Thymus (tissue), 11 donors: ENCODE measurements around the gene SIGMAR1. TPM values are rescaled to one million over a fixed set of nuclear protein-coding genes. Genes with fewer than 3 reads are reported as not detected.
A peak's percentile ranks its signal among the peaks of the same experiment; 100 is the strongest.
"Not testable (repeated sequence)": the region's sequence is repeated elsewhere in the genome, so short reads cannot be mapped to it uniquely, and the experiment has no call there.

Experiments
- DNase-seq, 9 donors: peaks; one replicate each; pipeline ENCODE4 v3.0.0-alpha.2; 2013; ENCODE audit warnings: low spot score in 9 of 9, low read depth in 6 of 9, missing footprints in 1 of 9
- H3K27ac ChIP-seq, 2 donors: one replicate each; pipeline ENCODE4 v1.5.1; 2013; ENCODE audit warnings: control low read depth in 1 of 2, low read depth in 1 of 2, low read length in 1 of 2, mild to moderate bottlenecking in 1 of 2, moderate library complexity in 1 of 2
- H3K27me3 ChIP-seq, 2 donors: one replicate each; pipeline ENCODE4 v1.5.1; 2013; ENCODE audit warnings: low read length in 1 of 2; ENCODE audit not compliant: control insufficient read depth in 2 of 2, insufficient read depth in 1 of 2
- H3K36me3 ChIP-seq, 2 donors: one replicate each; pipeline ENCODE4 v1.5.1; 2013; ENCODE audit warnings: low read length in 1 of 2, mild to moderate bottlenecking in 1 of 2, moderate library complexity in 1 of 2; ENCODE audit not compliant: control insufficient read depth in 2 of 2, insufficient read depth in 2 of 2
- H3K4me1 ChIP-seq, 2 donors: one replicate each; pipeline ENCODE4 v1.5.1; 2013; ENCODE audit warnings: low read length in 2 of 2; ENCODE audit not compliant: control insufficient read depth in 2 of 2, insufficient read depth in 2 of 2
- H3K4me3 ChIP-seq, 2 donors: one replicate each; pipeline ENCODE4 v1.5.1; 2013; ENCODE audit warnings: low read length in 2 of 2, control low read depth in 1 of 2, mild to moderate bottlenecking in 1 of 2
- H3K9me3 ChIP-seq, 2 donors: one replicate each; pipeline ENCODE4 v1.5.1; 2013; ENCODE audit warnings: low read length in 1 of 2, mild to moderate bottlenecking in 1 of 2; ENCODE audit not compliant: control insufficient read depth in 2 of 2, insufficient read depth in 1 of 2
- WGBS: extraction: QIAGEN DNeasy Blood & Tissue Kit; methylation state at CpG from one replicate; pipeline ENCODE4 v1.1.7; 2013; 5-methylcytosine and 5-hydroxymethylcytosine counted together
- polyA plus RNA-seq: library from polyadenylated mRNA; stranded (reverse); fragments of 200-250 nt; gene quantifications from one replicate; pipeline ENCODE4 v1.2.3, GENCODE V29; 2013
- total RNA-seq: library from RNA; stranded (reverse); fragments of 120-200 nt; gene quantifications from one replicate; pipeline ENCODE4 v1.2.4, GENCODE V29; 2013
- donor health status: healthy.

The SIGMAR1 gene
- total and polyA plus RNA-seq, 2 donors: 21.0 to 24.6 TPM

DNA sequence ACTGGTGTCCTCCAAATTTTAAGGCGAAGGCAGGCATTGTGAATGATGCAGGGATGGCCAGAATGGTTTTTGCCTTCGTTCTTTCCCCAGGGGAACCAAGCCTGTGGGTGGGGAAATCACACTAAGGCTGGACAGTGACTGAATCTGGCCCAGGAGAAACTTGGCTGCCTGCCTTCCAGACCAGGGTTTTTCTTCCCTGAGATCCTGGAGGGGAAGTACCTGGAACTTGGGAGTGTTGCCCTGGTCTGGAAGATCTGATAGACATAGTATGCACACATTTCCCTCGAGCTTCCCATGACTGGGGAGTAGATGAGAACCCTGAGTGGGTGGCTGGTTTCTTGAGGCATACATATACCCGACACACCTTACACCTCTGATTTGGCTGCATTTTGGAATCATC lies 13.7 kb upstream of the SIGMAR1 start:
- H3K4me1 ChIP-seq: peaks cover 6 to 39% of the 10 kb centered on the region in 2 donors
- no peak overlapping the region for H3K27ac ChIP-seq
- no peaks in the 10 kb centered on the region for H3K9me3 ChIP-seq
- no peak overlapping the region for H3K4me3 ChIP-seq
- no peak for DNase-seq
- H3K36me3 ChIP-seq: peaks cover 14 to 35% of the 10 kb centered on the region in 2 donors
- WGBS: 92% methylated on average over 4 of the region's 4 CpGs
- no peaks in the 10 kb centered on the region for H3K27me3 ChIP-seq

DNA sequence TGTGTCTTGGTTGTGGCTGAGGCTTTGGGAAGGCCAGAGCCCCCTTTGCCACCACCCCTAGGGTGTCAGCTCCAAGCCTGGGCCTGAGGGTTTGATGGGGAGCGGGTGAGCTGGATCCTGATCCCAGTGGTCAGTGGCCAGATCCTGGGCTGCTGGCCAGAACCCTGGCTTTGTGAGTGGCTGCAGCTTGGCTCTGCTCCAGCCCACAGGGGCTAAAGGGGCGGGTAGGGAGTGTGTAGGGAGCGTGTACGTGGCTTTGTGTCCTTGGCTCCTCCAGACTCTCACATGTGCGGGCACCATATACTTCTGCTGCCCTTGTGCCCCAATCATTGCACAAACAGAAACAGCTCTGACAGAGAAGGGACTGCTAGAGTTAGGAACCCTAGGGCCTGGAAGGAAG lies 13.2 kb upstream of the SIGMAR1 start:
- Histone ChIP-seq H3K36me3 (peaks cover 14 to 35% of the 10 kb centered on the region in 2 donors), H3K4me3 (no peak overlapping the region), H3K4me1 (peaks cover 9 to 43% of the 10 kb centered on the region in 2 donors), H3K27me3 (no peaks in the 10 kb centered on the region), H3K27ac (peak overlapping the region in 1 of 2 donors; percentile 17), H3K9me3 (no peaks in the 10 kb centered on the region)
- 97% methylated on average over 5 of the region's 5 CpGs for WGBS
- DNase-seq: no peak

DNA sequence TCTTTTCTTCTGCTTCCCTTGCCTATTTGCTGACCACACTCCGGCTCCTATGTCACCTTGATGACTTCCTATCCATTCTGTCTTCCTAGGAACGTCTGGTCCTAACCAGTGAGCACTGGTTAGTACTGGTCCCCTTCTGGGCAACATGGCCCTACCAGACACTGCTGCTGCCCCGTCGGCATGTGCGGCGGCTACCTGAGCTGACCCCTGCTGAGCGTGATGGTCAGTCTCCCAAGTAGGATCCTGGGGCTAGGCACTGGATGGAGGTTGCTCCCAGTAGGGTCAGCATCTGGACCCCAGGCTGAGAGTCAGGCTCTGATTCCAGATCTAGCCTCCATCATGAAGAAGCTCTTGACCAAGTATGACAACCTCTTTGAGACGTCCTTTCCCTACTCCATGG lies 11.1 kb upstream of the SIGMAR1 start:
- H3K27me3 ChIP-seq: no peaks in the 10 kb centered on the region
- WGBS: over 99% methylated on average over 8 of the region's 8 CpGs
- H3K9me3 ChIP-seq: no peaks in the 10 kb centered on the region
- H3K4me3 ChIP-seq: no peak overlapping the region
- no peak for DNase-seq
- H3K27ac ChIP-seq: no peak overlapping the region
- peaks cover 14 to 35% of the 10 kb centered on the region in 2 donors for H3K36me3 ChIP-seq
- H3K4me1 ChIP-seq: peaks cover 9 to 42% of the 10 kb centered on the region in 2 donors

DNA sequence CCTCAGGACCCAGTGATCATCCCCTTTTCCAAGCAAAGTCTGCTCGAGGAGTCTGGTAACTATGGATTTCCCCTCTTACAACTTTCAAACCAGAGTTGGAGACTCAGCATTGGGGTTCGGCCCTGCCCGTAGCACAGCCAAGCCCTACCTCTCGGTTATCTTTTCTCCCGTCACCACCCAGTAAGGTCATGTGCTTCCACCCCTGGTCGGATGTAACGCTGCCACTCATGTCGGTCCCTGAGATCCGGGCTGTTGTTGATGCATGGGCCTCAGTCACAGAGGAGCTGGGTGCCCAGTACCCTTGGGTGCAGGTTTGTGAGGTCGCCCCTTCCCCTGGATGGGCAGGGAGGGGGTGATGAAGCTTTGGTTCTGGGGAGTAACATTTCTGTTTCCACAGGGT lies 10.1 kb upstream of the SIGMAR1 start:
- Histone ChIP-seq H3K27me3 (no peaks in the 10 kb centered on the region), H3K4me3 (peak overlapping the region; percentile 74 to 83), H3K4me1 (peaks cover 9 to 36% of the 10 kb centered on the region in 2 donors), H3K27ac (no peak overlapping the region), H3K36me3 (peaks cover 14 to 35% of the 10 kb centered on the region in 2 donors), H3K9me3 (no peaks in the 10 kb centered on the region)
- no peak for DNase-seq
- 92% methylated on average over 10 of the region's 10 CpGs for WGBS

DNA sequence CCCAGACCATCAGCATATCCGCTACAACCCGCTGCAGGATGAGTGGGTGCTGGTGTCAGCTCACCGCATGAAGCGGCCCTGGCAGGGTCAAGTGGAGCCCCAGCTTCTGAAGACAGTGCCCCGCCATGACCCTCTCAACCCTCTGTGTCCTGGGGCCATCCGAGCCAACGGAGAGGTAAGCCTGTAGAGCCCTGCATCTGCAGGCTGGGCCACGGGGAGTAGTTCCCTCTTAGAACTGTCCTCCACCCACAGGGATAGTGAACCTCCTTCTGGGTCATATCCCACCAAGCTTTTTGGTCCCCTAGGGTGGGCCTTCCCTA lies 9.5 kb upstream of the SIGMAR1 start:
- peaks cover 14 to 35% of the 10 kb centered on the region in 2 donors for H3K36me3 ChIP-seq
- no peak for DNase-seq
- peak overlapping the region; percentile 73 to 89 for H3K27ac ChIP-seq
- peak overlapping the region; percentile 74 to 83 for H3K4me3 ChIP-seq
- no peaks in the 10 kb centered on the region for H3K9me3 ChIP-seq
- WGBS: 1% methylated on average over 8 of the region's 8 CpGs
- peaks cover 9 to 30% of the 10 kb centered on the region in 2 donors for H3K4me1 ChIP-seq
- no peaks in the 10 kb centered on the region for H3K27me3 ChIP-seq

DNA sequence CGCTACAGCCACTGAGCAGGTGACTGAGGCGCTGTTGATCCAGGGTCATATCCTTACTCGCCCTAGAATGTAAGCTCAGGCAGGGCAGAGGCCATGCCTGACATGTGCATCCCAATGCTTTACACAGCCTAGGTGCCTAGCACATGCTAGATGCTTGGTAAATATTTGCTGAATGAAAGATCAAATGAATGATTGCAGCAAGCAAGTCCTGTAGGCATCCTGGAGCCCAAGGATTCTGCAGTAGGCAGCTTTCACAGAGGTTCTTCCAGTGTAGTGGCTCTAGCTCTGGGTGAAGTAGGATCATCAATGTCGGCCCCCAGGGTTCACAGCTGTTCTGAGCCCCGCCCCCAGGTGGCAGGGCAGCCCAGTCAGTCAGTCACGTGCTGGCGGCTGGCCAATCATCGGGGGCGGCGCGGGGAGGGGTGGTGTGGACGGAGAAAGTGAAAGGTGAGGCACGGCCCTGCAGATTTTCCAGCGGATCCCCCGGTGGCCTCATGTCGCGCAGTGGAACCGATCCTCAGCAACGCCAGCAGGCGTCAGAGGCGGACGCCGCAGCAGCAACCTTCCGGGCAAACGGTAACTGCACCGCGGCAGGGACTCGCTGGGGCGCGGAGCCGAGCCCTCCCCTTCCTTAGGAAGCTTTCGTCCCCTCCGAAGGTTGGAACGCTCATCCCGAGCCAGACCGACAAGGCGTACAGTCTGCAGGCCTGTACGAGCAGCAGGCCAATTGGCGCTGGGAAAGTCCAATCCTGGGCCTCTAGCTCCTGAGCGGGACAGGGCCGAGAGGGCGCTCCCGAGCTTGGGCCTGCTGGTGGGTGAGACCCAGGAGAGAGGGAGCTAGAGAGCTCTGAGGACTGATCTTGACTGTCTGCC lies 8.9 kb upstream of the SIGMAR1 start, which contains the start of gene GALT:
GALT (plus strand) TSS at position 465 of the 873 bp plus-strand sequence; CDS start at position 495, 30 bp downstream.
- H3K36me3 ChIP-seq: peaks cover 14 to 35% of the 10 kb centered on the region in 2 donors
- H3K4me1 ChIP-seq: peaks cover 9 to 24% of the 10 kb centered on the region in 2 donors
- WGBS: 6% methylated on average over 43 of the region's 43 CpGs
- H3K4me3 ChIP-seq: peak within 1 kb of the TSS; percentile 74 to 83
- H3K9me3 ChIP-seq: no peaks in the 10 kb centered on the region
- DNase-seq: peak; percentile 77 to 95 (median 90)
- no peaks in the 10 kb centered on the region for H3K27me3 ChIP-seq
- peak within 1 kb of the TSS; percentile 73 to 89 for H3K27ac ChIP-seq

DNA sequence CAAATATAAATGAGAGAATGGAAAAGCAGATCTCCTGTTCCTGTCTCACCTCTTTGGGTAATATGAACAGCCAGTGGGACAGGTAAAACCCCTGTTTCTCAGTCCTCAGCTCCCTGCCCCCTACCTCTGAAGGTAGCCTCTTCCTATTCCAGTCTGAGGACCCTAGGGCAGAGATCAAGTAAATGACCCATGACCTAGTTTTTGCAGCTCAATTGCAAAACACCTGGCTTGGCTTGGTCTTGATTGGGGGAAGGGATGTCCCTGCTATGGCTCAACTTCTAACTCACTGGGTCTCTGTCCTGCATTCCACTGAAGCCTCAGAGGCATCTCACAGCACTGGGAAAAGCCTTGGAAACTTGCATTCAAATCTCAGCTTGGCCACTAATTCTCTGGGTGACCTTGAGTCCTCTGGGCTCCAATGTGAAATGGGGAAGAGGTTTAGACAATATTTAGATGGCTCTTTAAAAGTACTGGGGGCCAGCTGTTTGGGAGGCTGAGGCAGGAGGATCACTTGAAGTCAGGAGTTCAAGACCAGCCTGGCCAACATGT lies 7.3 kb upstream of the SIGMAR1 start:
- Histone ChIP-seq H3K9me3 (no peaks in the 10 kb centered on the region), H3K4me1 (peaks cover 9 to 19% of the 10 kb centered on the region in 2 donors), H3K27ac (no peak overlapping the region), H3K36me3 (peaks cover 14 to 19% of the 10 kb centered on the region in 2 donors), H3K4me3 (no peak overlapping the region), H3K27me3 (no peaks in the 10 kb centered on the region)
- DNase-seq: no peak

DNA sequence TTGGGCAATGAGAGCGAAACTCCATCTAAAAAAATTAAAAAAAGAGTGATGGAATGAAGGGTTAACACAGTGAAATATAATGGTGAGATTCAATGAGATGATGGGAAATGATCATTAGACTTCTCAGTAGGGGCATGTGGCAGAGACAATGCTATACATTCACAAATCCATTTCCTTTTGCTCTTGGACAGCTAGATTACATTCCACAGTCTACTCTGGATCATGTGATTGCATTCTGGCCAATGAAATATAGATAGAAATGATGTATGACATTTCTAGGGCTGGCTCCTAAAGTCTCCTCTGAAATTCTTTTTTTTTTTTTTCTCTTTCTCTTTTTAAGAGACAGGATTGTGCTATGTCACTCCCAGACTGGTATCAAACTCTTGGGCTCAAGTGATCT lies 5.1 kb upstream of the SIGMAR1 start:
- H3K9me3 ChIP-seq: peaks cover 0 to 3% of the 10 kb centered on the region in 2 donors
- no peak overlapping the region for H3K4me3 ChIP-seq
- WGBS: 92% methylated on average over 1 of the region's 1 CpG
- H3K36me3 ChIP-seq: no peaks in the 10 kb centered on the region
- H3K27ac ChIP-seq: no peak overlapping the region
- peaks cover 12 to 21% of the 10 kb centered on the region in 2 donors for H3K4me1 ChIP-seq
- no peak for DNase-seq
- H3K27me3 ChIP-seq: no peaks in the 10 kb centered on the region

DNA sequence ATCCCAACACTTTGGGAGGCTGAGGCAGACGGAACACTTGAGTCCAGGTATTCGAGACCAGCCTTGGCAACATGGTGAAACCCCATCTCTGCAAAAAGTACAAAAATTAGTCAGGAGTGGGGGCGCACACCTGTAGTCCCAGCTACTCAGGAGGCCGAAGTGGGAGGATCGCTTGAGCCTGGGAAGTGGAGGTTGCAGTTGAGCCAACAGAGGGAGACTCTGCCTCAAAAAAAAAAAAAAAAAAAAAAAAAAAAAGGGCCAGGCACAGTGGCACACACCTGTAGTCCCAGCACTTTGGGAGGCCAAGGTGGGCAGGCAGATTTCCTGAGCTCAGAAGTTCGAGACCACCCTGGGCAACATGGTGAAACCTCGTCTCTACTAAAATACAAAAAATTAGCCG lies 1.7 kb upstream of the SIGMAR1 start:
- H3K27me3 ChIP-seq, H3K9me3 ChIP-seq, DNase-seq, H3K27ac ChIP-seq, H3K4me3 ChIP-seq, H3K36me3 ChIP-seq: not testable (repeated sequence)
- peaks cover 14 to 24% of the 10 kb centered on the region in 2 donors for H3K4me1 ChIP-seq
- WGBS: 86% methylated on average over 8 of the region's 8 CpGs
